H1 (cell line): ENCODE results near the gene HDHD5. TPM values are rescaled to one million over a fixed set of nuclear protein-coding genes. Genes with fewer than 3 reads are reported as not detected.

ENCODE experiments used
- CTCF ChIA-PET: fragments of 300-600 bp; sonication (Branson Sonifier 250); formaldehyde crosslinking; loops from one replicate; lab custom pipeline; 2021; ENCODE audit not compliant: partially characterized antibody; lab: Charles Lee
- POLR2A ChIA-PET: fragments of 300-600 bp; sonication (Branson Sonifier 250); formaldehyde crosslinking; loops from one replicate; lab custom pipeline; 2021; ENCODE audit warnings: inconsistent platforms; ENCODE audit not compliant: partially characterized antibody; lab: Charles Lee
- DNase-seq, 2 experiments: peaks; one replicate each; pipeline versions ENCODE4 v3.0.0 to v3.0.0-alpha.2; 2010 to 2022; ENCODE audit warnings: low spot score in 2 of 2, low read depth in 1 of 2, mixed read lengths in 1 of 2
- FAIRE-seq: peaks from 2 replicates; lab custom pipeline; 2011; peaks lifted over from hg19 to GRCh38; lab: Jason Lieb, UNC
- H2AFZ ChIP-seq: 2 replicates; pipeline ENCODE4 v1.8.1; 2012; ENCODE audit warnings: low read length, inconsistent platforms
- H2AK5ac ChIP-seq: 2 replicates; pipeline ENCODE4 v1.6.1; 2013; ENCODE audit warnings: low read depth, low read length
- H2BK120ac ChIP-seq: replicated peaks from 2 replicates; pipeline ENCODE3; 2013; ENCODE audit warnings: low read depth, low read length, inconsistent platforms
- H2BK12ac ChIP-seq: 2 replicates; pipeline ENCODE4 v1.6.1; 2013; ENCODE audit warnings: low read depth, low read length
- H2BK15ac ChIP-seq: 2 replicates; pipeline ENCODE4 v1.6.1; 2013; ENCODE audit warnings: low read length
- H2BK20ac ChIP-seq: 2 replicates; pipeline ENCODE4 v1.6.1; 2013; ENCODE audit warnings: low read length
- H2BK5ac ChIP-seq: 2 replicates; pipeline ENCODE4 v1.6.1; 2013; ENCODE audit warnings: low read depth, low read length
- H3K14ac ChIP-seq: 2 replicates; pipeline ENCODE4 v1.6.1; 2013; ENCODE audit warnings: inconsistent platforms; ENCODE audit not compliant: insufficient read length
- H3K18ac ChIP-seq: 2 replicates; pipeline ENCODE4 v1.6.1; 2013; ENCODE audit warnings: low read length; ENCODE audit errors: extremely low read depth
- H3K23ac ChIP-seq: 2 replicates; pipeline ENCODE4 v1.6.1; 2013; ENCODE audit warnings: inconsistent platforms; ENCODE audit not compliant: insufficient read length
- H3K23me2 ChIP-seq: 2 replicates; pipeline ENCODE4 v1.6.1; 2013; ENCODE audit warnings: low read depth, low read length
- H3K27ac ChIP-seq: 2 replicates; pipeline ENCODE4 v1.6.1; 2011; ENCODE audit warnings: low read depth, low read length, inconsistent platforms
- H3K27me3 ChIP-seq, 4 experiments: replicated peaks in 1 of 4; 1 replicate in 1 of 4; 2 replicates in 3 of 4; pipeline versions ENCODE4 v1.6.1 to v1.8.1; 2011 to 2013; ENCODE audit warnings: low read length in 3 of 4, mild to moderate bottlenecking in 3 of 4, inconsistent platforms in 2 of 4, mixed read lengths in 2 of 4, moderate library complexity in 1 of 4; ENCODE audit not compliant: control insufficient read depth in 3 of 4, insufficient read depth in 3 of 4; ENCODE audit errors: extremely low read depth in 1 of 4
- H3K36me3 ChIP-seq, 4 experiments: 2 replicates each; pipeline versions ENCODE4 v1.6.1 to v1.8.1; 2011 to 2013; ENCODE audit warnings: mild to moderate bottlenecking in 4 of 4, low read length in 3 of 4, moderate library complexity in 2 of 4, control low read depth in 1 of 4, inconsistent platforms in 1 of 4; ENCODE audit not compliant: insufficient read depth in 4 of 4, control insufficient read depth in 2 of 4
- H3K4ac ChIP-seq: replicated peaks from 2 replicates; pipeline ENCODE3; 2013; ENCODE audit warnings: low read length, low read depth, mixed read lengths, inconsistent platforms; ENCODE audit not compliant: insufficient read length
- H3K4me1 ChIP-seq, 4 experiments: replicated peaks in 1 of 4; 1 replicate in 1 of 4; 2 replicates in 3 of 4; pipeline versions ENCODE4 v1.6.1 to v1.8.1; 2011 to 2013; ENCODE audit warnings: low read length in 3 of 4, inconsistent platforms in 2 of 4, mixed read lengths in 1 of 4; ENCODE audit not compliant: insufficient read depth in 4 of 4, control insufficient read depth in 3 of 4
- H3K4me2 ChIP-seq, 2 experiments: 2 replicates each; pipeline versions ENCODE4 v1.6.1 to v1.8.1; 2011 to 2013; ENCODE audit warnings: low read depth in 2 of 2, low read length in 2 of 2, control low read depth in 1 of 2, inconsistent platforms in 1 of 2, mild to moderate bottlenecking in 1 of 2; ENCODE audit not compliant: insufficient read depth in 1 of 2
- H3K4me3 ChIP-seq, 4 experiments: fragments of 200-600, 300-600 bp in 1 of 4; sonication (generic), shearing (Covaris generic), sonication (Bioruptor Twin) in 1 of 4; 2 replicates each; pipeline versions ENCODE4 v1.5.1 to v1.8.1; 2011 to 2016; ENCODE audit warnings: low read length in 4 of 4, low read depth in 3 of 4, control low read depth in 2 of 4, inconsistent platforms in 2 of 4, mild to moderate bottlenecking in 2 of 4, mixed read lengths in 1 of 4, moderate library complexity in 1 of 4; ENCODE audit not compliant: insufficient read depth in 2 of 4; ENCODE audit errors: extremely low read depth in 1 of 4
- H3K56ac ChIP-seq: replicated peaks from 2 replicates; pipeline ENCODE3; 2013; ENCODE audit warnings: low read depth, mild to moderate bottlenecking, mixed read lengths, low read length, inconsistent platforms; ENCODE audit not compliant: insufficient read length
- H3K79me1 ChIP-seq: 2 replicates; pipeline ENCODE4 v1.6.1; 2013; ENCODE audit warnings: low read depth, low read length, control low read depth
- H3K79me2 ChIP-seq, 2 experiments: 2 replicates each; pipeline versions ENCODE4 v1.6.1 to v1.8.1; 2012 to 2013; ENCODE audit warnings: low read length in 2 of 2, mild to moderate bottlenecking in 2 of 2, inconsistent platforms in 1 of 2; ENCODE audit not compliant: insufficient read depth in 2 of 2, control insufficient read depth in 1 of 2
- H3K9ac ChIP-seq, 4 experiments: replicated peaks in 1 of 4; 1 replicate in 1 of 4; 2 replicates in 3 of 4; pipeline versions ENCODE4 v1.6.1 to v1.8.1; 2011 to 2013; ENCODE audit warnings: low read depth in 3 of 4, low read length in 3 of 4, control low read depth in 2 of 4, mild to moderate bottlenecking in 2 of 4, moderate library complexity in 2 of 4, inconsistent platforms in 1 of 4; ENCODE audit errors: extremely low read depth in 1 of 4
- H3K9me3 ChIP-seq, 2 experiments: 2 replicates each; pipeline versions ENCODE4 v1.6.1 to v1.8.1; 2012 to 2013; ENCODE audit warnings: mild to moderate bottlenecking in 2 of 2, moderate library complexity in 2 of 2, control low read depth in 1 of 2, inconsistent platforms in 1 of 2, low read depth in 1 of 2, low read length in 1 of 2, mixed read lengths in 1 of 2; ENCODE audit not compliant: insufficient read depth in 2 of 2
- H4K20me1 ChIP-seq, 2 experiments: replicated peaks in 1 of 2; 2 replicates each; pipeline versions ENCODE3 to v1.8.1; 2011 to 2013; ENCODE audit warnings: inconsistent platforms in 2 of 2, low read length in 2 of 2, mild to moderate bottlenecking in 1 of 2; ENCODE audit not compliant: insufficient read depth in 2 of 2, control insufficient read depth in 1 of 2
- H4K5ac ChIP-seq: 2 replicates; pipeline ENCODE4 v1.6.1; 2013; ENCODE audit warnings: low read length, low read depth, mixed read lengths, inconsistent platforms; ENCODE audit not compliant: insufficient read length
- H4K8ac ChIP-seq: 2 replicates; pipeline ENCODE4 v1.8.0; 2013; ENCODE audit warnings: mild to moderate bottlenecking, moderate library complexity, low read length, inconsistent platforms; ENCODE audit not compliant: insufficient read depth; ENCODE audit errors: extremely low read depth
- H4K91ac ChIP-seq: replicated peaks from 2 replicates; pipeline ENCODE3; 2013; ENCODE audit warnings: low read length, mixed read lengths, inconsistent platforms; ENCODE audit not compliant: insufficient read length
- ATF2 ChIP-seq: IDR thresholded peaks from 2 replicates; pipeline ENCODE4 v1.6.1; 2012; ENCODE audit warnings: low read length, inconsistent platforms
- HDAC6 ChIP-seq: IDR thresholded peaks from one replicate; pipeline ENCODE4 v1.7.1; 2012; ENCODE audit warnings: low read depth, mild to moderate bottlenecking, inconsistent platforms, low read length, moderate library complexity
- WGBS, 2 experiments: shearing (Covaris generic) in 1 of 2; methylation state at CpG; one replicate each; pipeline versions ENCODE4 v1.1.6 to v1.1.7; 2013 to 2015; ENCODE audit warnings: low lambda C conversion rate in 2 of 2, mixed read lengths in 2 of 2, inconsistent platforms in 1 of 2, low coverage in 1 of 2, missing lambda C conversion rate in 1 of 2; ENCODE audit not compliant: insufficient replicate concordance in 2 of 2, insufficient coverage in 1 of 2, insufficient read length in 1 of 2; ENCODE audit errors: extremely low coverage in 1 of 2, missing lambda C conversion rate in 1 of 2; 5-methylcytosine and 5-hydroxymethylcytosine counted together
- polyA plus RNA-seq, 7 experiments: library from polyadenylated mRNA; depleted of rRNA in 3 of 7; stranded (reverse) in 5 of 7; unstranded in 2 of 7; fragments of >200 nt in 5 of 7; fragments of 200-250 nt in 2 of 7; gene quantifications; 1 replicate in 5 of 7; 2 replicates in 1 of 7; 4 replicates in 1 of 7; pipeline versions ENCODE4 v1.2.1 to v1.2.3, GENCODE V29; 2011 to 2013; ENCODE audit warnings: missing spikeins in 2 of 7, mixed read lengths in 2 of 7
- total RNA-seq: library from RNA; stranded (reverse); fragmentation: NEBNext Ultra II Directional; extraction: Animal tissue kit (Norgen Biotek cat#: 25700); gene quantifications from 2 replicates; pipeline ENCODE4 v1.2.1, GENCODE V29; 2021

The HDHD5 gene
- total and polyA plus RNA-seq, 2 of the 8 experiments (the other 6 are each of a cell fraction or from before 2014, with no cell fraction given) = 68.3 to 123 TPM

- ChIA-PET POLR2A (no interaction called here), CTCF (interaction anchor here (0.6 to 4.2 kb wide), 2 partner anchors 8 to 440 kb away, joined by 4 to 35 read pairs; no protein-coding TSS in a partner anchor)
- Histone ChIP-seq H4K91ac (no peak overlapping the region), H3K4me3 (no peak overlapping the region), H3K4ac (no peak overlapping the region), H3K9ac (no peak overlapping the region), H3K9me3 (no peaks in the 10 kb centered on the region), H3K36me3 (peaks cover 0 to 11% (median 2%) of the 10 kb centered on the region in 4 experiments; a peak in 1 of 8 replicates), H4K5ac (no peak overlapping the region), H2BK5ac (no peak overlapping the region), H3K4me2 (no peak overlapping the region), H2AFZ (no peak overlapping the region), H3K14ac (no peak overlapping the region), H3K27ac (no peak overlapping the region), H2AK5ac (no peak overlapping the region), H4K8ac (no peak overlapping the region), H3K4me1 (no peaks in the 10 kb centered on the region), H3K56ac (no peak overlapping the region), H2BK15ac (no peak overlapping the region), H3K23ac (no peak overlapping the region), H3K27me3 (no peaks in the 10 kb centered on the region), H3K18ac (no peak overlapping the region), H2BK12ac (no peak overlapping the region), H3K79me1 (no peaks in the 10 kb centered on the region; the same call in 1 of the 2 replicates), H4K20me1 (no peaks in the 10 kb centered on the region), H3K23me2 (no peaks in the 10 kb centered on the region), H3K79me2 (no peaks in the 10 kb centered on the region), H2BK20ac (no peak overlapping the region), H2BK120ac (no peak overlapping the region)
- WGBS, 2 experiments = 85% methylated on average over 14 of the region's 14 CpGs; no CpG with 5 or more reads in 1 of the 2 experiments
- no peak for FAIRE-seq
- DNase-seq = no peak
- TF ChIP-seq ATF2 (no peak), HDAC6 (no peak)
Observed at GRCh38 chr22:17104336-17104935, 54.6 kb downstream of the HDHD5 start.
